ENCODE results near the gene DNMT3A. TPM values are rescaled to one million over a fixed set of nuclear protein-coding genes. Genes with fewer than 3 reads are reported as not detected.

DNMT3A gene
- total and polyA plus RNA-seq, 2 of the 8 experiments (the other 6 are each of a cell fraction or from before 2014, with no cell fraction given) = 33.6 to 178 TPM

DNA sequence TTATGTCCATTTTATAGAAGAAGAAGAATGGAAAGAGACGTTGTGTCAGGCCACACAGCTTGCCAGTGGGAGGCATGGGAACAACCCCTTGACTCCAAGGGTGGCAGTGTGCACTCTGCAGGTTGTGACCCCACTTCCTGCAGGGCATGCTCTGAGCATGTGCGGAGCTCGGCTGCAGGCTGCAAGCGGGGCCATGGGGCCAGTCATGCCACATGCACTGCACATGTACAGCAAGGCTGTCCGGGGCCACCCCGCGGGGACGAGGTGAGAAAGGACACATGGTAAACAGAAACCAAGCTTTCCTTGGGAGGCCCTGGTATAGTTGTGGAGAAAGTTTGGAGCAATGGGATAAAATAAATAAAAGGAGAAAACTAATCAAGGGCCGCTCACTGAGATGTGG lies 47.4 kb upstream of the DNMT3A start:
- no peak for TF ChIP-seq SP2 (IDR thresholded peaks at IDR 0.05; ENCODE audit: low read length)
- TF ChIP-seq TBP (IDR thresholded peaks at IDR 0.05; ENCODE audit: low read depth, low read length) = no peak
- TF ChIP-seq SUZ12 (IDR thresholded peaks at IDR 0.05; ENCODE audit: low read length) = no peak
- TF ChIP-seq CEBPB (IDR thresholded peaks at IDR 0.05; ENCODE audit: low read depth, low read length) = no peak
- TF ChIP-seq JUND (IDR thresholded peaks at IDR 0.05; ENCODE audit: low read length) = no peak
- no peak for TF ChIP-seq GABPA (IDR thresholded peaks at IDR 0.05; ENCODE audit: borderline replicate concordance, insufficient read depth, low read length)
- peaks cover 0 to 6% (median 0%) of the 10 kb centered on the region in 4 experiments; a peak in 2 of 8 replicates for H3K36me3 ChIP-seq (ENCODE audit: control insufficient read depth in 2 of 4, insufficient read depth in 4 of 4, low read length in 3 of 4)
- no peak overlapping the region for H3K14ac ChIP-seq (ENCODE audit: insufficient read length)
- H3K4me1 ChIP-seq (replicated peaks in 1 of 4; ENCODE audit: control insufficient read depth in 3 of 4, insufficient read depth in 4 of 4, low read length in 3 of 4) = peaks cover 0 to 3% (median 0%) of the 10 kb centered on the region in 4 experiments; a peak in 1 of 7 replicates
- H2AK5ac ChIP-seq (ENCODE audit: low read depth, low read length) = no peak overlapping the region
- H3K27ac ChIP-seq (ENCODE audit: low read depth, low read length) = no peak overlapping the region
- ChIA-PET POLR2A (ENCODE audit: partially characterized antibody) (no interaction called here), CTCF (ENCODE audit: partially characterized antibody) (interaction anchor here (0.6 to 6.6 kb wide), 4 partner anchors 9 to 90 kb away, joined by 3 to 39 read pairs (median 4); no protein-coding TSS in a partner anchor)
- 99% methylated on average over 9 of the region's 9 CpGs; no CpG with 5 or more reads in 1 of the 2 experiments for WGBS, 2 experiments (ENCODE audit: extremely low coverage in 1 of 2, insufficient coverage in 1 of 2, insufficient read length in 1 of 2, insufficient replicate concordance in 2 of 2, low coverage in 1 of 2, low lambda C conversion rate in 2 of 2, missing lambda C conversion rate in 1 of 2)
- H2BK15ac ChIP-seq (ENCODE audit: low read length) = no peak overlapping the region
- no peak overlapping the region for H4K91ac ChIP-seq (replicated peaks; ENCODE audit: insufficient read length, low read length)
- H3K4me2 ChIP-seq (ENCODE audit: insufficient read depth in 1 of 2, low read depth in 2 of 2, low read length in 2 of 2) = no peak overlapping the region
- no peak overlapping the region for H3K9ac ChIP-seq (replicated peaks in 1 of 4; ENCODE audit: extremely low read depth in 1 of 4, low read depth in 3 of 4, low read length in 3 of 4)
- H4K8ac ChIP-seq (ENCODE audit: extremely low read depth, insufficient read depth, low read length) = no peak overlapping the region
- no peak overlapping the region for H3K23ac ChIP-seq (ENCODE audit: insufficient read length)
- no peak overlapping the region for H2BK12ac ChIP-seq (ENCODE audit: low read depth, low read length)
- H3K4me3 ChIP-seq (ENCODE audit: extremely low read depth in 1 of 4, insufficient read depth in 2 of 4, low read depth in 3 of 4, low read length in 4 of 4) = no peak overlapping the region
- no peak overlapping the region for H2BK5ac ChIP-seq (ENCODE audit: low read depth, low read length)
- DNase-seq (ENCODE audit: low read depth in 1 of 2, low spot score in 2 of 2) (no peak), FAIRE-seq (no peak)
- no peaks in the 10 kb centered on the region for H3K23me2 ChIP-seq (ENCODE audit: low read depth, low read length)
- no peaks in the 10 kb centered on the region for H3K27me3 ChIP-seq (replicated peaks in 1 of 4; ENCODE audit: control insufficient read depth in 3 of 4, extremely low read depth in 1 of 4, insufficient read depth in 3 of 4, low read length in 3 of 4)
- no peak overlapping the region for H3K18ac ChIP-seq (ENCODE audit: extremely low read depth, low read length)
- H3K4ac ChIP-seq (replicated peaks; ENCODE audit: insufficient read length, low read depth, low read length) = no peak overlapping the region
- no peaks in the 10 kb centered on the region for H3K79me2 ChIP-seq (ENCODE audit: control insufficient read depth in 1 of 2, insufficient read depth in 2 of 2, low read length in 2 of 2)
- no peak overlapping the region for H2BK120ac ChIP-seq (replicated peaks; ENCODE audit: low read depth, low read length)
- H4K20me1 ChIP-seq (replicated peaks in 1 of 2; ENCODE audit: control insufficient read depth in 1 of 2, insufficient read depth in 2 of 2, low read length in 2 of 2) = no peaks in the 10 kb centered on the region
- H2AFZ ChIP-seq (ENCODE audit: low read length) = no peak overlapping the region
- H4K5ac ChIP-seq (ENCODE audit: insufficient read length, low read depth, low read length) = no peak overlapping the region
- no peaks in the 10 kb centered on the region for H3K79me1 ChIP-seq (ENCODE audit: low read depth, low read length)
- no peak overlapping the region for H2BK20ac ChIP-seq (ENCODE audit: low read length)
- no peaks in the 10 kb centered on the region for H3K9me3 ChIP-seq (ENCODE audit: insufficient read depth in 2 of 2, low read depth in 1 of 2, low read length in 1 of 2)
- no peak overlapping the region for H3K56ac ChIP-seq (replicated peaks; ENCODE audit: insufficient read length, low read depth, low read length)
